PFSK-1 (cell line): ENCODE measurements around the gene GFPT2.

Experiments used
- POLR2AphosphoS5 ChIP-seq: IDR thresholded peaks from 2 replicates; pipeline ENCODE4 v1.6.1; 2012; ENCODE audit warnings: low read depth, mild to moderate bottlenecking, control low read depth, low read length, moderate library complexity
- SIN3A ChIP-seq: IDR thresholded peaks from 2 replicates; pipeline ENCODE4 v1.6.1; 2012; ENCODE audit warnings: mild to moderate bottlenecking, low read length, moderate library complexity, borderline replicate concordance; ENCODE audit not compliant: insufficient read depth
- TAF1 ChIP-seq: IDR thresholded peaks from 2 replicates; pipeline ENCODE4 v1.6.1; 2012; ENCODE audit warnings: low read length, control low read depth, borderline replicate concordance; ENCODE audit not compliant: insufficient read depth
- TF ChIP-seq, protein P1 (sequence below), 2 experiments: IDR thresholded peaks; 2 replicates each; pipeline versions ENCODE4 v1.6.1 to v1.8.0; 2011 to 2012; ENCODE audit warnings: low read depth in 2 of 2, low read length in 2 of 2, control low read depth in 1 of 2, inconsistent platforms in 1 of 2, mild to moderate bottlenecking in 1 of 2, moderate library complexity in 1 of 2; ENCODE audit not compliant: insufficient read depth in 1 of 2

DNA sequence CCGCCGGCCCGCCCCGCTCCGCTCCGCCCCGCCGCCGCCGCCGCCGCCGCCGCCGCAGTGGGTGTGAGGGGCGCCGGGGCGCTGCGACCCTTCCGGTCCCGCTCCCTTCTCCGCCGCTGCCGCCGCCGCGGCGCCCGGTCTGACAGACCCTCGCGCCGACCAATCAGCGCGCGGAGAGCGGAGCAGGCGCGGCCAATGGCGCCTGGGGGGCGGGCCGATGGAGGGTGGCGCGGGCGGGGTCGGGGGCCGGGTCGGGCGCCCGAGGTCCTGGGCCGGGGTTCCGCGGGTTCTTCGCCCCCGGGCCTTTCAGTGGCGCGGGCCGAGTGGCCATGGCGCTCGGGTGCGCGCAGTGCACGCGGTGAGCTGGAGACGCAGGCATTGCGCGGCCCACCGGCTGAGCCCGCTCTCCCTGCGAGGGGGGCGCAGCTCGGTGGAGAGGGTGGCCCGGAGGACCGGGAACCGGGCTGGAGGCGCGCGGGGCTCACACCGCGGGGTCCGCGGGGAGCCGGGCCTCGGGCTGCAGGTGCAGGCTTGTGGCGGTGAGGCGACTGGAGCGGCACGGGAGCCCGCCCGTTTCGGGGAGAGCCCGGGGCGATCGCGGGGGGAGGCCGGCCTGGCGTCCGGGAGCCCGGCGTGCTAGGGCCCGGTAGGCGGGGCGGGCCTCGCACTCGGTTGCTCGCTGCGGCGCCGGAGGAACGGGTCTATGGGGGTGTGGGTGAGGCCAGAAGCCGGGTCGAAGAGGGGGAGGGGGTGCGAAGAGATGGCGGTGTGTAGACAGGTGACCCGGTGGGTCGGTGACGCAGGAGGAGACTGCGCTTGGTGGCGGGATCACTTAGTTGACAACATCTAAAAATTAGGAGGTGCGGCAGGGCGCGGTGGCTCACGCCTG lies 60.9 kb downstream of the GFPT2 start, which contains the start of gene MAPK9:
- TF ChIP-seq TAF1 (no peak), SIN3A (no peak), POLR2AphosphoS5 (0 out of 2 replicates have a peak, but pooled peaks have one; percentile 25)
- TF ChIP-seq, protein P1, sequence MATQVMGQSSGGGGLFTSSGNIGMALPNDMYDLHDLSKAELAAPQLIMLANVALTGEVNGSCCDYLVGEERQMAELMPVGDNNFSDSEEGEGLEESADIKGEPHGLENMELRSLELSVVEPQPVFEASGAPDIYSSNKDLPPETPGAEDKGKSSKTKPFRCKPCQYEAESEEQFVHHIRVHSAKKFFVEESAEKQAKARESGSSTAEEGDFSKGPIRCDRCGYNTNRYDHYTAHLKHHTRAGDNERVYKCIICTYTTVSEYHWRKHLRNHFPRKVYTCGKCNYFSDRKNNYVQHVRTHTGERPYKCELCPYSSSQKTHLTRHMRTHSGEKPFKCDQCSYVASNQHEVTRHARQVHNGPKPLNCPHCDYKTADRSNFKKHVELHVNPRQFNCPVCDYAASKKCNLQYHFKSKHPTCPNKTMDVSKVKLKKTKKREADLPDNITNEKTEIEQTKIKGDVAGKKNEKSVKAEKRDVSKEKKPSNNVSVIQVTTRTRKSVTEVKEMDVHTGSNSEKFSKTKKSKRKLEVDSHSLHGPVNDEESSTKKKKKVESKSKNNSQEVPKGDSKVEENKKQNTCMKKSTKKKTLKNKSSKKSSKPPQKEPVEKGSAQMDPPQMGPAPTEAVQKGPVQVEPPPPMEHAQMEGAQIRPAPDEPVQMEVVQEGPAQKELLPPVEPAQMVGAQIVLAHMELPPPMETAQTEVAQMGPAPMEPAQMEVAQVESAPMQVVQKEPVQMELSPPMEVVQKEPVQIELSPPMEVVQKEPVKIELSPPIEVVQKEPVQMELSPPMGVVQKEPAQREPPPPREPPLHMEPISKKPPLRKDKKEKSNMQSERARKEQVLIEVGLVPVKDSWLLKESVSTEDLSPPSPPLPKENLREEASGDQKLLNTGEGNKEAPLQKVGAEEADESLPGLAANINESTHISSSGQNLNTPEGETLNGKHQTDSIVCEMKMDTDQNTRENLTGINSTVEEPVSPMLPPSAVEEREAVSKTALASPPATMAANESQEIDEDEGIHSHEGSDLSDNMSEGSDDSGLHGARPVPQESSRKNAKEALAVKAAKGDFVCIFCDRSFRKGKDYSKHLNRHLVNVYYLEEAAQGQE (IDR thresholded peaks at IDR 0.05; ENCODE audit: insufficient read depth in 1 of 2, low read depth in 2 of 2, low read length in 2 of 2): no peak
